EH (cell line): ENCODE results near the gene RIMS4.
A peak's percentile ranks its signal among the peaks of the same experiment; 100 is the strongest.

ENCODE experiments used
- DNase-seq: peaks from one replicate; pipeline ENCODE4 v3.0.0-alpha.2; 2015; ENCODE audit warnings: low read depth

The RIMS4 gene

GRCh38 chr20:44719841-44720240 is 90.5 kb downstream of the RIMS4 start:
- no peak for DNase-seq

- DNase-seq, result no peak
Measured at GRCh38 chr20:44717986-44718385, 92.4 kb downstream of the RIMS4 start.

- DNase-seq, result peak; percentile 77
Measured at GRCh38 chr20:44716309-44717106, 93.8 kb downstream of the RIMS4 start.

- DNase-seq, result no peak
Measured at GRCh38 chr20:44715499-44716308, 94.6 kb downstream of the RIMS4 start.

GRCh38 chr20:44714701-44715498 is 95.4 kb downstream of the RIMS4 start, which contains the start of gene CCN5:
TSS of gene CCN5 (plus strand) at chr20:44715369. CDS start at chr20:44715391, 22 bp downstream.
- DNase-seq, result peak; percentile 84

- no peak for DNase-seq
Measured at GRCh38 chr20:44714102-44714700, 96.1 kb downstream of the RIMS4 start.

- DNase-seq, result peak; percentile 35
Measured at GRCh38 chr20:44711237-44711636, 99.1 kb downstream of the RIMS4 start.

GRCh38 chr20:44709797-44710196 is 100.5 kb downstream of the RIMS4 start:
- no peak for DNase-seq

GRCh38 chr20:44709380-44709779 is 101.0 kb downstream of the RIMS4 start:
- no peak for DNase-seq

GRCh38 chr20:44707018-44707579 is 103.2 kb downstream of the RIMS4 start:
- peak; percentile 40 for DNase-seq

GRCh38 chr20:44706301-44707017 is 103.9 kb downstream of the RIMS4 start:
- peak; percentile 71 for DNase-seq

GRCh38 chr20:44705364-44706094 is 104.8 kb downstream of the RIMS4 start:
- DNase-seq, result no peak

GRCh38 chr20:44704551-44704971 is 105.8 kb downstream of the RIMS4 start:
- peak; percentile 82 for DNase-seq

GRCh38 chr20:44703956-44704488 is 106.3 kb downstream of the RIMS4 start:
- DNase-seq, result no peak

- DNase-seq, result no peak
Measured at GRCh38 chr20:44703183-44703925, 107.0 kb downstream of the RIMS4 start.

- DNase-seq, result peak; percentile 89
Measured at GRCh38 chr20:44702776-44703175, 107.6 kb downstream of the RIMS4 start.

GRCh38 chr20:44701858-44702256 is 108.5 kb downstream of the RIMS4 start:
- no peak for DNase-seq
